Ovary (tissue), 9 donors: Measurements from ENCODE around the gene MARCO. TPM values are rescaled to one million over a fixed set of nuclear protein-coding genes. Genes with fewer than 3 reads are reported as not detected.

Experiments used
- DNase-seq, 5 donors: peaks; one replicate each; pipeline ENCODE4 v3.0.0-alpha.2; 2019 to 2020
- H3K27ac ChIP-seq, 2 donors: fragments of 200-600 bp; one replicate each; pipeline versions ENCODE4 v1.5.1 to v1.8.0; 2019 to 2022
- H3K27me3 ChIP-seq: fragments of 200-600 bp; one replicate; pipeline ENCODE4 v1.8.0; 2022
- H3K36me3 ChIP-seq: fragments of 200-600 bp; sonication (generic); one replicate; pipeline ENCODE4 v1.5.1; 2019
- H3K4me1 ChIP-seq: one replicate; pipeline ENCODE4 v1.8.1; 2013; ENCODE audit warnings: mild to moderate bottlenecking, moderate library complexity; ENCODE audit not compliant: insufficient read depth
- H3K4me3 ChIP-seq: fragments of 200-600 bp; sonication (generic); one replicate; pipeline ENCODE4 v1.5.1; 2017
- H3K9me3 ChIP-seq, 2 donors: fragments of 200-600 bp in 1 of 2; sonication (generic) in 1 of 2; one replicate each; pipeline versions ENCODE4 v1.5.1 to v1.8.1; 2013 to 2019; ENCODE audit warnings: mild to moderate bottlenecking in 1 of 2, moderate library complexity in 1 of 2
- EP300 ChIP-seq: sonication (generic); formaldehyde crosslinking; IDR thresholded peaks from one replicate; pipeline ENCODE4 v1.6.1; 2017; ENCODE audit warnings: antibody characterized with exemption
- POLR2A ChIP-seq: fragments of 450-650 bp; IDR thresholded peaks from one replicate; pipeline ENCODE4 v1.6.1; 2017; ENCODE audit warnings: antibody characterized with exemption, mild to moderate bottlenecking, moderate library complexity
- WGBS, 3 donors: extraction: QIAGEN DNeasy Blood & Tissue Kit in 1 of 3; methylation state at CpG; one replicate each; pipeline versions ENCODE4 v1.1.5 to v1.1.7; 2013 to 2017; 5-methylcytosine and 5-hydroxymethylcytosine counted together
- intact Hi-C, 4 donors: fragments of 100-400 bp; cut with DNase I; formaldehyde crosslinking; loops; one replicate each; pipeline versions ENCODE4 v1.11.0 to v1.15.1; 2022 to 2023
- polyA plus RNA-seq, 2 donors: library from polyadenylated mRNA; stranded (reverse); fragments of 200-250 nt in 1 of 2; fragments of 350-450 nt in 1 of 2; fragmentation: Illumina TruSeq in 1 of 2; extraction: RNeasy Lipid Tissue Mini Kit (QIAGEN cat#74804) in 1 of 2; gene quantifications; one replicate each; pipeline ENCODE4 v1.2.3, GENCODE V29; 2013 to 2014
- total RNA-seq, 7 donors: library from RNA; depleted of rRNA in 2 of 7; stranded (reverse); fragments of >200 nt in 2 of 7; fragmentation: NEBNext Ultra II Directional in 3 of 7; extraction: Animal tissue kit (Norgen Biotek cat#: 25700) in 3 of 7; gene quantifications; one replicate each; pipeline versions ENCODE4 v1.1.0 to v1.2.4, GENCODE V29; 2016 to 2023
- TF ChIP-seq, protein P1 (sequence below), 3 donors: fragments of 450-650 bp in 2 of 3; fragments of 200-600 bp in 1 of 3; IDR thresholded peaks; one replicate each; pipeline versions ENCODE4 v1.5.1 to v1.8.0; 2016 to 2022; ENCODE audit warnings: antibody characterized with exemption in 3 of 3, mild to moderate bottlenecking in 1 of 3
- donor health status: DM: no; HTN: no; CAD: no; lungs with moderate emphysema.
- donor health status: DM: no; HTN: no; CAD: no.
- donor health status: Bipolar disorder and iron deficiency.
- donor health status: DM: yes; HTN: yes; CAD: no.
- donor health status: DM: no; HTN: no; CAD: no.
- donor health status: DM: yes; HTN: yes; CAD: no.

The MARCO gene
- total and polyA plus RNA-seq, 9 donors = 1.1 to 19.9 (median 6.0) TPM

DNA sequence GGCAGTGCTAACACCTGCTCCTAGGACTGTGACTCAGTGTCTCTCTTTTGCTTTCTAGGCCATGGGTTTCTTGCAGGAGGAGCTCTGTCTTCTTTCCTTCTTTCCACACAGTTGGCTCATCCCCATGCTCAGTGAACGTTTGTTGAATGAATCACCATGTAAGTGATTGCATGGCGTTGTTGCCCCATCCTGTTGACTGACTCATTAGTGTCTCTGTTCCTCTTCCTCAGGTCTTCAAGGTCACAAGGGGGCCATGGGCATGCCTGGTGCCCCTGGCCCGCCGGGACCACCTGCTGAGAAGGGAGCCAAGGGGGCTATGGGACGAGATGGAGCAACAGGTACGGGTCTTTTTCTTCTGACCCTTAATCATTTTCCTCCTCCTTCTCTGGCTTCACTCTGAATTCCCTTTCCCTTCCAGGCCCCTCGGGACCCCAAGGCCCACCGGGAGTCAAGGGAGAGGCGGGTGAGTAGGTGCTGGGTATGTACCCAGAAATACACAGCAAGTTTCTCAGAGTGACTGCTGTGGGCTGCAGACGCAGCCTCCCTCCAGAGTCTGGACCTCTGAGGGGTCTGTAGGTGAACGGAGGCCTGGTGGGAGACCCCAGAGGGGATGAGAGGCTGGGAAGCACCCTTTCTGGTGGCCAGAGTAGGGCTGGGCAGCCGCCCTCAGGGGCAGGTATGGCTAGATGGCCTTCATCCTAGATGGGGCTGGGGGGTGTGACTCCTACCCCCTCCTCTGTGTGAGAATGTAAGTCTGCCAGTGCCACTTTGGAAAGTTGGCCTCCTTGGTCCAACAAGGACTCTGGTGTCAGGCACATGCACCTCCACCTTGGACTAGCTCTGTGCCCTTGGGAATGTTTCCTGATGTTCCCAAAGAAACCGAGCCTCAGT is 32.4 kb downstream of the MARCO start:
- no peak overlapping the region for H3K27ac ChIP-seq
- no peaks in the 10 kb centered on the region for H3K36me3 ChIP-seq
- TF ChIP-seq, protein P1, sequence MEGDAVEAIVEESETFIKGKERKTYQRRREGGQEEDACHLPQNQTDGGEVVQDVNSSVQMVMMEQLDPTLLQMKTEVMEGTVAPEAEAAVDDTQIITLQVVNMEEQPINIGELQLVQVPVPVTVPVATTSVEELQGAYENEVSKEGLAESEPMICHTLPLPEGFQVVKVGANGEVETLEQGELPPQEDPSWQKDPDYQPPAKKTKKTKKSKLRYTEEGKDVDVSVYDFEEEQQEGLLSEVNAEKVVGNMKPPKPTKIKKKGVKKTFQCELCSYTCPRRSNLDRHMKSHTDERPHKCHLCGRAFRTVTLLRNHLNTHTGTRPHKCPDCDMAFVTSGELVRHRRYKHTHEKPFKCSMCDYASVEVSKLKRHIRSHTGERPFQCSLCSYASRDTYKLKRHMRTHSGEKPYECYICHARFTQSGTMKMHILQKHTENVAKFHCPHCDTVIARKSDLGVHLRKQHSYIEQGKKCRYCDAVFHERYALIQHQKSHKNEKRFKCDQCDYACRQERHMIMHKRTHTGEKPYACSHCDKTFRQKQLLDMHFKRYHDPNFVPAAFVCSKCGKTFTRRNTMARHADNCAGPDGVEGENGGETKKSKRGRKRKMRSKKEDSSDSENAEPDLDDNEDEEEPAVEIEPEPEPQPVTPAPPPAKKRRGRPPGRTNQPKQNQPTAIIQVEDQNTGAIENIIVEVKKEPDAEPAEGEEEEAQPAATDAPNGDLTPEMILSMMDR (IDR thresholded peaks at IDR 0.05) = no peak
- TF ChIP-seq EP300 (no peak), POLR2A (no peak)
- intact Hi-C loops = no loop called here
- no peaks in the 10 kb centered on the region for H3K4me1 ChIP-seq
- no peaks in the 10 kb centered on the region for H3K27me3 ChIP-seq
- H3K9me3 ChIP-seq = no peaks in the 10 kb centered on the region
- DNase-seq = no peak
- H3K4me3 ChIP-seq = no peak overlapping the region
- WGBS, 3 donors = 60 to 68% (median 63%) methylated on average over 13 of the region's 13 CpGs

DNA sequence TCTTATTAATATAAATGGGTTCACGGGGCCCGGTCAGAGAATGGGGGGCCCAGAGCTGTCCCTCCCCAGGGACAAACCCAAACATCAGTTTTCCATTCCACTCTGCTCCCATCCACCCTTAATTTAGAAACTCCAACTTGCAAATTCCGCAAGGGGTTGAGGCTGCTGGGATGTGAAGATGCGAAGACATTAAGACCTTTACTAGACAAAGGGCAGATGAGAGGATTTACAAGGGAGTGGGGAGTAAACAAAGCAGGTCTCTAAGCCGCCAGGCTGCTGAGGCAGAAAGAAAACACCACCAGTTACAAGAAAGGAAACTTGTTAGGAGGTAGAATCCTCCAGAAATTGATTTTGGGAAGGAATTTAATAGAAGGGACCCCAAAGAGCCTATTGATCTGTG is 33.1 kb downstream of the MARCO start:
- H3K27ac ChIP-seq = no peak overlapping the region
- H3K4me3 ChIP-seq = no peak overlapping the region
- TF ChIP-seq, protein P1 (IDR thresholded peaks at IDR 0.05) = no peak
- no peak for TF ChIP-seq EP300
- TF ChIP-seq POLR2A = no peak
- H3K9me3 ChIP-seq = no peaks in the 10 kb centered on the region
- intact Hi-C loops = no loop called here
- H3K36me3 ChIP-seq = no peaks in the 10 kb centered on the region
- no peaks in the 10 kb centered on the region for H3K4me1 ChIP-seq
- WGBS, 3 donors = 45 to 50% (median 47%) methylated on average over 5 of the region's 5 CpGs
- no peak for DNase-seq
- no peaks in the 10 kb centered on the region for H3K27me3 ChIP-seq

DNA sequence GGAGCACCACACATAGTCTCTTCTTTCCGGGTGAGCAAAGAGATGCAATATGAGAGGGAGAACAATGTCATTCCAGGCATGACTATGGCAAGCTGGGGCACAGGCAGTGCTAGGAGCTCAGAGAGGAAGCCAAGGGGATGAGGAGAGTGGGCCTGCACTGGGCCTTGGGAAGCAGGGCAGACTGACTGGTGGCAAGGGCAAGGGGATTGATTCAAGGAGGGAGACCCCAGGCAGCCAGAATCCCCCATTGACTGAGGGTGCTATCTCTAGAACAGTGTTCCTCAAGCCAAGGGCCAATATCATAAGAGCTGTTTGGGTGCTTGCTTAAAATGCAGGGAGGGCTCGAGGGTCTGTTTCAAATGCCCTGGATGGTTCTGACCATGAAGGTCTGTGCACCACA is 36.1 kb downstream of the MARCO start:
- no peaks in the 10 kb centered on the region for H3K9me3 ChIP-seq
- H3K4me3 ChIP-seq = no peak overlapping the region
- 70 to 84% (median 82%) methylated on average over 2 of the region's 2 CpGs for WGBS, 3 donors
- H3K27me3 ChIP-seq = no peaks in the 10 kb centered on the region
- intact Hi-C loops = no loop called here
- no peak for DNase-seq
- TF ChIP-seq, protein P1 (IDR thresholded peaks at IDR 0.05) = no peak
- TF ChIP-seq EP300 = no peak
- no peak for TF ChIP-seq POLR2A
- H3K4me1 ChIP-seq = no peaks in the 10 kb centered on the region
- no peaks in the 10 kb centered on the region for H3K36me3 ChIP-seq
- no peak overlapping the region for H3K27ac ChIP-seq

DNA sequence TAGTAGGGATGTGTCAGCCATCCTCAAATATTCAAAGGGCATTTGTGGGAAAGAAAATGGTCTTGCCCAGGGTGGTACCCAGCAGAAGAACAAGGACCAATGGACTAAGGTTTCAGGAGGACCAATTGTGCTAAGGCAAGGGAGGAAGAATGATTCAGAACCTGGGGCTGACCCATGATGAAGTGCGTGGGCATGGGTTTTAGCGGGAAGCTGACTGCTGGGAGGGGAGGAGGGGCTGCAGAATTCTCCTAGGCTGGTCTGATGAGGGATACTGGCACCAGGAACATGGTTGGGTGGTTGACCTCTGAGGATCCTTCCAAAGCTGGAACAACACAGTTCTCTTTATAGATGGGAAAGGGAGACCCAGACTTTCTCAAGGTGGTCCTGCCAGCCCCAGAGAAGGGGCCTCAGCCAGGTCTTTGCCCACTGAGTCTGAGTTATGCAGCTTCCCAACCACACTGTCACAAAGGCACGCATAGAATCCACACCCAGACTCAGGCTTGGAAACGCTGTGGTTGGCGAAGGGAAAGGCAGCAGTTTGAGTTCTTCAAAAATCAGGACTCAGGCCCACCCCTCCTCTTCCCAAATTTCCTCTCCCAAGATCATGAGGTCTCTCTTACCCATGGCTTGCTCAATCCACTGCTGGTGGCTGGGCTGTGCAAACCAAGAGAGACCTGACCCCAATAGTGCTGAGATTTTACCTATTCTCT is 37.3 kb downstream of the MARCO start:
- H3K9me3 ChIP-seq = no peaks in the 10 kb centered on the region
- no peaks in the 10 kb centered on the region for H3K27me3 ChIP-seq
- H3K4me3 ChIP-seq = no peak overlapping the region
- whole genome bisulfite sequencing, 3 donors = 69 to 81% (median 76%) methylated on average over 5 of the region's 5 CpGs
- TF ChIP-seq POLR2A (no peak), EP300 (no peak)
- TF ChIP-seq, protein P1 (IDR thresholded peaks at IDR 0.05) = no peak
- no peak overlapping the region for H3K27ac ChIP-seq
- no peaks in the 10 kb centered on the region for H3K36me3 ChIP-seq
- no peak for DNase-seq
- intact Hi-C loops = no loop called here
- no peaks in the 10 kb centered on the region for H3K4me1 ChIP-seq
